Left colon (tissue), 2 donors: Measurements from ENCODE around the gene RPA3. TPM values are rescaled to one million over a fixed set of nuclear protein-coding genes. Genes with fewer than 3 reads are reported as not detected.
A peak's percentile ranks its signal among the peaks of the same experiment; 100 is the strongest.

ENCODE experiments used
- ATAC-seq: fragments of 200-7000 bp; cut with Tn5 transposase; one replicate; pipeline ENCODE4 v1.9.1; 2020; ENCODE audit warnings: mild to moderate bottlenecking, moderate library complexity
- DNase-seq, 2 donors: peaks; one replicate each; pipeline ENCODE4 v3.0.0-alpha.2; 2020
- intact Hi-C, 2 donors: fragments of 100-400 bp; cut with DNase I in 1 of 2; cut with micrococcal nuclease in 1 of 2; formaldehyde crosslinking; loops; one replicate each; pipeline versions ENCODE4 v1.11.2 to v1.14.0; 2022; cut with DNase I, micrococcal nuclease
- total RNA-seq, 2 donors: library from RNA; stranded (reverse); fragmentation: NEBNext Ultra II Directional; extraction: Animal tissue kit (Norgen Biotek cat#: 25700); gene quantifications; one replicate each; pipeline ENCODE4 v1.2.1, GENCODE V29; 2021
- donor health status: DM: no; HTN: no; CAD: no.
- donor health status: DM: yes; HTN: yes; CAD: no.

The RPA3 gene
- total RNA-seq, 2 donors from 2014 or later, result 25.5 to 26.4 TPM

DNA sequence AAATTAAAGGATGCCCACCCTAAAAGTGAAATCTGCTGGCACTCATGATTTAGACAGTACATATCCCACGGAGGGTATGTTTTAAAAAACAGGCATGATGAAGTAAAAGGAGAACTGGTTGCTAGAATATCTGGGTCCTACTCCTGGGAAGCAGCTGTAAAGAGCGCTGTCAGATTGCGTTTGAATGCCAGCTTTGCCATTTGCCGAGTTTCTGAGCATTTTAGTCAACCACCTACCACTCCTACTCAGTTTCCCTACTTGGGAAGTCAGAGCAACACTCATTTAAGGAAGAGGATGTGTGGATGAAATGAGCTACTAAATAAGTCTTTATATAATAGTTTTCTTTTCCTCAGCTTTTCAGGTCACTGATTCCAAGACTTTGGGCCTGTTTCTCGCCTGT lies 79.0 kb downstream of the RPA3 start:
- no peak for DNase-seq
- intact Hi-C loops, result no loop called here
- ATAC-seq, result no peak

DNA sequence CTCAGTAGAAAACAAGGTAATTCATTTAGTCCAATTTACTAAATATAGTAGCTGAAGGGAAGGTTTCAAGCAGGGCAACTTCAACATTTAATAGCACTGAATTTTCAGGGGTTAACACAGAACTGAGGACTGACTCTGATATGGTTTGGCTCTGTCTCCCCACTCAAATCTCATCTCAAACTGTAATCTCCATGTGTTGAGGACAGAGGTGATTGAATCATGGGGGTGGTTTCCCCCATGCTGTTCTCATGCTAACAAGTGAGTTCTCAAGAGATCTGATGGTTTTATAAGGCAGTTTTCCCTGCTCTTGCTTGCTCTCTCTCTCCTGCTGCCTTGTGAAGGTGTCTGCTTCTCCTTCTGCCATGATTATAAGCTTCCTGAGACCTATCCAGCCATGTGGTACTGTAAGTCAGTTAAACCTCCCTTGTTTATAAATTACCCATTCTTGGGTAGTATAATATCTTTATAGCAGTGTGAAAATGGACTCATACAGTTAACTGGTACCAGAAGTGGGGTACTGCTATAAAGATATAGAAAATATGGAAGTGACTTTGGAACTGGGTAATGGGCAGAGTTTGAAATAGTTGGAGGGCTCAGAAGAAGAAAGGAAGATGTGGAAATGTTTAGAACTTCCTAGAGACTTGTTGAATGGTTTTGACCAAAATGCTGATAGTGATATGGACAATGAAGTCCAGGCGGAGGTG lies 87.6 kb downstream of the RPA3 start:
- intact Hi-C loops, result no loop called here
- ATAC-seq (no peak), DNase-seq (no peak)

DNA sequence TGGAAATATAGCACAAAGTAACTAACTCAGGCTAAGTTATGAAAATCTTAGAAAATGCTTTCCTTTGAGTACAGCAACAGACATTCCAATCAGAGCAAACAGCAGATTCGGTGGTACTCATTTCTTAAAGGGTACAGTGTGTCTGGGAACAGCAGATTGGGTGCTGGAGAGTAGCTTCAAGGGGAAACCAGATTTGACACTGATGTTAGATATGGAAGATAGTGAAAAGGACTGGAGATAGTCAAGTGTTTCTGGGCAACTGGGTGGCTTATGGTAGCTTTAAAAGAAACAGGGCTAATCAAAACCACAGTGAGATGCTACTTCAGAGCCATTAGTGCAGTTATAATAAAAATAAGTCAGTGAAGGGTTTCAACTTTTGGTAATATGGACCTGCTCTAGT lies 89.9 kb downstream of the RPA3 start:
- intact Hi-C loops, result no loop called here

DNA sequence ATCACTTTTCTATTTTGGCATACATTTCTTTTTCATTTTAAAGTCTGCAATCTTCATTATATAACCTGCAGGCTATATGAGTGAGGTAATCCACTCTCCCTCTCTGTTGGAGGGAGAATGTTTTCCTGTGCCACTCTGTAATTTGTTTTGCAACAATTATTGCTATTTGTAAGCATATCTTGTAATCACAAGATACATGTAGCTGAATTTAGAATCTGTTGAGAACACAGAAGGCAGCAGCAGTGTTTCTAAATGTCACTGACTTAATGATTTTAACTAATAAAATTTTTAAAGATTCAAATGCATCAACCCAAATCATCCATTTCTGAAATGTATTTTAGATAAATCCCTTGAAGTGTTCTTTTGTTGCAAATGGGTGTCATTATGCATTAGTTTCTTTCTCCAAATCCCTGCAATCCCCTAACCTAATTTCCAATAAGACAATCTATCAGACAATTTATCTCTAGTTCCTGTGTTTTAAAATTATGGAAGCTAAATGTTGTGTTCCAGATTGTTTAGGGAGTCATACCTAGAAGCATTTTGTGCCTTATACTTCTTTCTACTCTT lies 97.7 kb downstream of the RPA3 start:
- ATAC-seq, result no peak
- no peak for DNase-seq
- intact Hi-C loops, result no loop called here

More for the DNA sequence above, 89.9 kb downstream of the RPA3 start:
- ATAC-seq (no peak), DNase-seq (no peak)

DNA sequence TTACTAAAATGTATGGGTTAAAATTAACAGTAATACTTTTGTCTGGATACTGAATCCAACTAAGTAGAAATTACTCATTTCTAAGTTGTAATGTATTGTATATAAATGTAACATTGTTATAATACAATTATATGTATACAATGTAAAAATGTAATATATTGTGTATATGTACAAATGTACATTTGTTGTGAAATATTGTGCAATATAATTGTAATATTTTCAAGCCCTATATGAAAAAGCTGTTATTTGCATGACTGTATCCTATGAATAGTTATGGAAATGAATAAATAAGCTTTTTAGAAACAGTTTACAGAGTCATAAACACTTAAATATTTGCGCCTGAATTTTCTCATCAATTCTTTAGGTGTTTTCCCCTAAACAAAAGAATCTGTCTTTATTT lies 98.2 kb downstream of the RPA3 start:
- DNase-seq (no peak), ATAC-seq (no peak)
- intact Hi-C loops, result no loop called here

DNA sequence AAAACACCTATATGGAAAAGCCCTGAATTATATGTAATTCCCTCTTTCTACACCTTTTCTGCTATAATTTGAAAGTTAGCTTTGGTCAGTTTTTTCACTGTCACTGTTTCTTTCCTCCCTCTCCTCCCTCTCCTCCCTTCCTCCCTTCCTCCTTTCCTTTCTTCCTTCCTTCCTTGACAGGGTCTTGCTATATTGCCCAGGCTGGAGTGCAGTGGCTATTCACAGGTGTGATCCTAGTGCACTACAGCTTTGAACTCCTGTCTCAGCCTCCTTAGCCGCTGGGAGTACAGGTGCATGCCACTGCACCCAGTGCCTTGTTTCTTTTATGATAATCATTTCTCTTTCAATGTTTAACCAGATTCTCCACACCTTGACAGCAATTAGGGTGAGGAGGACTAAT lies 100.0 kb downstream of the RPA3 start:
- intact Hi-C loops, result no loop called here
- DNase-seq (no peak), ATAC-seq (no peak)

DNA sequence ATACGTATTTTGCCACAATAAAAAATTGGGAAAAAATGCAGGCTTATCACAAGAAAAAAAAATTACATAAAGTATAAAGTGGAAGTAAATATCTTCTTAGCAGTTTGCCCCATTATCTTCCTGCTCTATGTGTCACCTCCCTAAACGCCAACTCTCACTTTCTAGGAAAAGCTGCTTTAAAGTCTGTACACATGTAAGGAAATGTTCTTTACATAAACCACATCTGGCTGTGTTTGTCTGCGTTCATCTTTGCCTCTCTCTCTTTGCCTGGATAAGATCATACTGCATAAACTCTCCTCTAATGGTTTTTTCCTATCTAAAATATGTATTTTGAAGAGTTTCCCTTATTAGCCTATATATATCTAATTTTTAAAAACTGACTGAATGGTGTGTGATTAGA lies 100.9 kb downstream of the RPA3 start:
- intact Hi-C loops, result no loop called here
- DNase-seq (no peak), ATAC-seq (no peak)

DNA sequence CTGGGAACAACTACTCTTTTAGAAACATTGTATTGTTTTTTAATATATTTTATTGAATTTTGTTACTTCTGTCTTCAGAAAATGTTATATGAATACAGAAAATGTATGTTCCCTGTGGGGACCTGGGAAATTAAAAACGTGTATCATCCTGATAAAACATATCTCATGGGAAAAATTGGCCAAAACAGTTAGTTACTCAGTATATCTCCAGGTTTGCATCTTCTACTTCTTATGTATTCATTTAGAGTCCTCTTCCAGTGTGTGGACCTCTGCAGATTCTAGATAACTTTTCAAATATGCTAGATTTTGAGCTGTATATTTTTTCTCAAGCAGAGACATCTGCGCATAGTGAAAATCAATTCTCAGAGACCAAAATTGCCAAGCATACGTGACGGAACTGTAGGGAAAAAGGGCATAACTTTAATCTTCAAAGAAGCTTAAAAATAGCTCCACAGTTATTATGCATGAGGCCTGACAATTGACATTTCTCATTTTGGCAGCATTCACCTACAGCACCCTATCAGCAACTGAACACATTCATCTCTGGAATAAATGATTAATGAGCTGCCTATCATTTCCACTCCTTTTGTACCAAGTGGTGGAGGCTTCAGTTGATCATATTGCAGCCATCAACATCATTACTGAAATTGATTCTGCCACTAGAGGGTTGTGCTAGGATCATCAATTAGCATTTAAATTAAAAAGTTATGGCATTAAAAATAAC lies 104.2 kb downstream of the RPA3 start:
- ATAC-seq (no peak), DNase-seq (no peak)
- intact Hi-C loops, result no loop called here

DNA sequence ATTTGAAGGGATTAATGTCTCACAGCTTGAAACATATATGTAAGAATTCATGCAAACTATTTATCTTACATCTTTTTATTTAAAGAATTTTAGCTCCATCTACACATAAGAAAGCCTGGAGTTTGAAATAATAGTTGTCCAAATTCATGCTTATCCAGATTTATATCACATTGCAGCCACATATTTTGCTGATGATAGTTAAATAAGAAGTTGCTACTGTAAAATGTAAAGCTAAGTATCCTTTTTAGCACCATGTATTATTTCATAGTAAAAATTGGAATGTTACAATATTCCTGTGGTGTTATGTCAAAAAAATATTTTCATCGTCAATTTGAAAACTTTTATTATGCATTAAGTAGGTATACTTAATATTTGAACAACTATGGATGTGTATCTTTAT lies 105.2 kb downstream of the RPA3 start:
- DNase-seq (no peak), ATAC-seq (no peak)
- intact Hi-C loops, result no loop called here

DNA sequence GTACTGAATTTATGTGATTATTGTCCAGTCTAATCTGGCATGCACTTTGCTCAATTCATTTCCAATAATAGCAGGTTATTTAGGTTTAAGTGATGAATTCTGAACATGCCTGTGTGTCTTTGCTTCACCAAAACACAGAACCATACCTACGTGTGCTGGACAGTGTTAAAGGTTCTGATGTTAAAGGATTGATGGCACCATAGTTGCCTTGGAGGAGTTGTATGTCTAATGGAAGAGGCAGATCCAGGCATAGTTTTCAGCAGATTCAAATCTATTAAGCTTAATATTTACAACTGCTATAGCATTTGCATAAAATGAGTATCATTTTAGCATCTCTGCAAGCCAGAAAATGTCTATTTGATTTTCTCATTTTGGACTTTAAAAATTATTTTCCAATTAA lies 105.9 kb downstream of the RPA3 start:
- no peak for ATAC-seq
- DNase-seq, result no peak
- intact Hi-C loops, result no loop called here

DNA sequence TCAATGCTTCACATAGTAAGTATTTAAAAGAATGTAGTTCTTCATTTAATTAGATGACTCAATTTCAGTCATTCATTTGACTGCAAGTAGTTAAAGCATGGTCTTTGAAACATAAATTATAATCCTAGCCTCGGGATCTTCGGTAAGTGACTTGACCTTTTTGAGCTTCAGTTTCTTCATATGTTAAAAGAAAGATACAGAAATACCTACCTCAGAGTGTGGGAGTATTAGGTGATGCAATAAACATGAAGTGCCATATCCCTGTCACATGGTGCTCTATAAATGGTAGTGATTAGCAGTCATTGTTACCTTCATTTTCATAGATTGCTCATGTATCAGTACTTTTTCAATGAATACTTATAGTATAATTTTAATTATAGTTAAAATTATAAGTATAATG lies 109.1 kb downstream of the RPA3 start:
- DNase-seq, result no peak
- intact Hi-C loops, result no loop called here
- no peak for ATAC-seq

DNA sequence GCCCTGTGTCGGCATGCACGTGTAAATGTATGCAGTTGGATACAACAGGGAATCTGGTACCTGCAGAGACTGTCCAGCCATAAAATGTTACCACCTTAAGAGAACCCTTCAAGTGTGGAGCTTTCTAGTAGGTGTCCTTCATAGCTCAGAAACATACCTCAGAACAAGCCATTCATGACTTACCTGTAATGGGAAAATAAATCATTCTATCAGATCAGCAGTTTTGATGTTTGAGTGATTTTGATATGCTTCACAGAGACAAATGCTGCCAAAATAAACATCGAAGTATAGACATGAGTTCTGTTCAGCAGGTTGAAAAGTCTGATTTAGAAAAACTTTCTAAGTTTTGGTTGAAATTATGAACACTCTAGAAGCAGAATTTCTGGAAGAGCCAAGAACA lies 111.4 kb downstream of the RPA3 start:
- DNase-seq (no peak), ATAC-seq (no peak)
- intact Hi-C loops, result no loop called here

DNA sequence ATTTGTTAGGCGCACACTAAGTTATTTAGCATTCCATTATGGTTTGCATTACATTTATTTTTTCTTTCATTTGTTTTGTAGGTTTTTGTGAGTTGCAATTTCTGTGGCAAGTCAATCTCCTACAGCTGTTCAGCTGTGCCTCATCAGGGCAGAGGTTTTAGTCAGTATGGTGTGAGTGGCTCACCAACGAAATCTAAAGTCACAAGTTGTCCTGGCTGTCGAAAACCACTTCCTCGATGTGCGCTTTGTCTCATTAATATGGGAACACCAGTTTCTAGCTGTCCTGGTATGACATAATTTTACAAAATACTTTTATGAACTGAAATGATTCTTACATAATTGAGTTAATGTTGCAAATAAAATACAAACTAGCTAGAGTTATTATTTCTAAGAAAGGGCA lies 122.2 kb downstream of the RPA3 start:
- ATAC-seq (no peak), DNase-seq (no peak)
- intact Hi-C loops, result loop anchor here in 1 of 2 donors (10.0 kb wide), 1 partner anchor 619 kb away; no protein-coding TSS in a partner anchor

DNA sequence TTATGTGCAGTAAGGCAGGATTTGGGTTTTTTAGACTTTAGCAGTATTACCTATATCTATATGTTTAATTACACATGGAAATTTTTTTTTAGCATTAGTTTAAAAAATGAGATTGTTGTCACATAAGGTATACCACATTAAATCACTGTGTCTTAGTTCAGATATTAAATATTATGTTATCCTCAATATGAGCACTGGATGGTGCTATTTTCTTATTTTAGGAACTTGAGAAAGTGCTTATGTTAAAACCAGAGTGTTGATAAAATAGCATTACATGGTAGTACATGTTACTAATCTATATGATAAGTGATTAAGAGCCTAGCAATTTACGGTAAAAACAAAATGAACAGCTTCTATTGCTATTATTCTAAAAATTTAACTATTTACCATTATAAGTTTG lies 123.0 kb downstream of the RPA3 start:
- intact Hi-C loops, result loop anchor here in 1 of 2 donors (10.0 kb wide), 1 partner anchor 619 kb away; no protein-coding TSS in a partner anchor
- DNase-seq (no peak), ATAC-seq (peak; percentile 53)

Other genes starting within 250 kb of the RPA3 start
- gene COL28A1, start 182.7 kb downstream of the RPA3 start, total RNA-seq, result 1 to 10 TPM; 3.2 to 5.1 TPM
- gene MIOS, start 151.7 kb downstream of the RPA3 start, total RNA-seq, result 10 to 100 TPM; 21.9 to 23.6 TPM
- 10 to 100 TPM; 16.1 to 24.7 TPM for gene UMAD1, start 77.9 kb downstream of the RPA3 start, total RNA-seq